ENCODE measurements around the gene CFAP299. TPM values are rescaled to one million over a fixed set of nuclear protein-coding genes. Genes with fewer than 3 reads are reported as not detected.

The CFAP299 gene
- total RNA-seq, 1 experiment from 2014 or later, result not detected

- Histone ChIP-seq H3K36me3 (ENCODE audit: insufficient read depth, low read length, poor library complexity, severe bottlenecking) (no peaks in the 10 kb centered on the region), H3K9me3 (ENCODE audit: low read depth, low read length, poor library complexity, severe bottlenecking) (no peaks in the 10 kb centered on the region), H3K4me1 (ENCODE audit: insufficient read depth, low read length, poor library complexity, severe bottlenecking) (no peaks in the 10 kb centered on the region), H3K4me3 (ENCODE audit: low read depth, low read length, poor library complexity, severe bottlenecking) (no peak overlapping the region), H3K27me3 (replicated peaks; ENCODE audit: insufficient read depth, low read depth, low read length, poor library complexity) (no peaks in the 10 kb centered on the region), H3K27ac (ENCODE audit: low read depth, low read length, poor library complexity, severe bottlenecking) (no peak overlapping the region)
- intact Hi-C loops (cut with micrococcal nuclease; ENCODE audit: unreplicated experiment), result no loop called here
- no peak for TF ChIP-seq CTCF (conservative IDR thresholded peaks at IDR 0.05; ENCODE audit: low read depth, low read length)
- no TSS peak for BruUV-seq (replicated peaks)
- ChIA-PET CTCF (no interaction called here), POLR2A (ENCODE audit: low non-redundant PET) (no interaction called here)
- no peak for DNase-seq (ENCODE audit: low spot score)
Observed at GRCh38 chr4:80803337-80803736, 467.8 kb downstream of the CFAP299 start.

GRCh38 chr4:80806472-80806871, 470.9 kb downstream of the CFAP299 start:
- intact Hi-C loops (cut with micrococcal nuclease; ENCODE audit: unreplicated experiment), result no loop called here
- ChIA-PET CTCF (no interaction called here), POLR2A (ENCODE audit: low non-redundant PET) (no interaction called here)
- Histone ChIP-seq H3K9me3 (ENCODE audit: low read depth, low read length, poor library complexity, severe bottlenecking) (no peaks in the 10 kb centered on the region), H3K4me1 (ENCODE audit: insufficient read depth, low read length, poor library complexity, severe bottlenecking) (no peaks in the 10 kb centered on the region), H3K27ac (ENCODE audit: low read depth, low read length, poor library complexity, severe bottlenecking) (no peak overlapping the region), H3K27me3 (replicated peaks; ENCODE audit: insufficient read depth, low read depth, low read length, poor library complexity) (no peaks in the 10 kb centered on the region), H3K36me3 (ENCODE audit: insufficient read depth, low read length, poor library complexity, severe bottlenecking) (no peaks in the 10 kb centered on the region), H3K4me3 (ENCODE audit: low read depth, low read length, poor library complexity, severe bottlenecking) (no peak overlapping the region)
- TF ChIP-seq EZH2 (IDR thresholded peaks at IDR 0.05; ENCODE audit: borderline replicate concordance, low read depth, low read length, poor library complexity, severe bottlenecking), result no peak
- TF ChIP-seq CTCF (conservative IDR thresholded peaks at IDR 0.05; ENCODE audit: low read depth, low read length), result no peak
- no peak for DNase-seq (ENCODE audit: low spot score)
- no TSS peak for BruUV-seq (replicated peaks)

- no peak overlapping the region for H3K27ac ChIP-seq (ENCODE audit: low read depth, low read length, poor library complexity, severe bottlenecking)
- no peaks in the 10 kb centered on the region for H3K9me3 ChIP-seq (ENCODE audit: low read depth, low read length, poor library complexity, severe bottlenecking)
- no peaks in the 10 kb centered on the region for H3K36me3 ChIP-seq (ENCODE audit: insufficient read depth, low read length, poor library complexity, severe bottlenecking)
- intact Hi-C loops (cut with micrococcal nuclease; ENCODE audit: unreplicated experiment), result no loop called here
- no TSS peak for BruUV-seq (replicated peaks)
- TF ChIP-seq CTCF (conservative IDR thresholded peaks at IDR 0.05; ENCODE audit: low read depth, low read length) (no peak), EZH2 (IDR thresholded peaks at IDR 0.05; ENCODE audit: borderline replicate concordance, low read depth, low read length, poor library complexity, severe bottlenecking) (no peak)
- ChIA-PET POLR2A (ENCODE audit: low non-redundant PET) (no interaction called here), CTCF (no interaction called here)
- no peak overlapping the region for H3K4me3 ChIP-seq (ENCODE audit: low read depth, low read length, poor library complexity, severe bottlenecking)
- H3K4me1 ChIP-seq (ENCODE audit: insufficient read depth, low read length, poor library complexity, severe bottlenecking), result no peaks in the 10 kb centered on the region
- H3K27me3 ChIP-seq (replicated peaks; ENCODE audit: insufficient read depth, low read depth, low read length, poor library complexity), result no peaks in the 10 kb centered on the region
- DNase-seq (ENCODE audit: low spot score), result no peak
Observed at GRCh38 chr4:80809039-80809729, 473.7 kb downstream of the CFAP299 start.
